HG03460 (cell line): ENCODE results near the gene RPS15A.
"Not testable (repeated sequence)": the region's sequence is repeated elsewhere in the genome, so short reads cannot be mapped to it uniquely, and the experiment has no call there.

Source experiments
- ATAC-seq: cut with Tn5 transposase; IDR thresholded peaks from one replicate; pipeline ENCODE4 v1.9.1; 2021; ENCODE audit not compliant: unreplicated experiment

The RPS15A gene

GRCh38 chr16:18757960-18758660, 32.0 kb downstream of the RPS15A start:
- ATAC-seq = peak; percentile 47

DNA sequence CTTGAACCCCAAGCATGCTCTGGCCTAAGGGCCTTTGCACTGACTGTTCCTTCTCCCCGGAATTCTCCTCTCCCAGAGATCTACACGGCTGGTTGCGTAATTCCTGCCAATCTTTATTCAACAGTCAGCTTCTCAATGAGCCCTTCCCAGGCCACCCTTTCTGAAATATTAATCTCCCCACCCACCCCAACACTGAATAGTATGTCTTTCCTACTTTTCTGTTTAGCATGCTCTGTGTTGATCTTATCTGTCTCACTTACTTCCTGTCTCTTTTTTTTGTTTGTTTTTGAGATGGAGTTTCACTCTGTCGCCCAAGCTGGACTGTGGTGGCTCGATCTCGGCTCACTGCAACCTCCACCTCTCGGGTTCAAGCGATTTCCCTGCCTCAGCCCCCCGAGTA, 33.5 kb downstream of the RPS15A start:
- ATAC-seq = not testable (repeated sequence)

DNA sequence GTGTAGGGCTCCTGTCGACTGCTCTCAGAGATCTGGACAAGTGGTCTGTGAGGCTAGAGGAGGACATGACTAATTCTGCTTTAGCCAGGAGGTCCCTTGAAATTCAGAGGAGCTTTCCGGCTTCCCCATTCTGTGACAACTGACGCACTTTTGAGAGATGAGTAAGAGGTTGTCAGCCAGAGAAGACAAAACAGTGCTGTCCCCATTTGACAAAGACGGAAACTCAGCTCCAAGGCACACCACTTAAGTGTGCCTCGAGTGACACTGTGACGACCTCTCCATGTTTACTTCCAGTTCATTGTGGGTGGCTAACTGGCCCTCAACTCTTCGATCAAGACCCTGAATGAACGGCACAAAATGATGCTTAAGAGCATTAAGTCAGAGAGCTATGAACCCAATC, 47.3 kb downstream of the RPS15A start:
- ATAC-seq = not testable (repeated sequence)

- not testable (repeated sequence) for ATAC-seq
Observed at GRCh38 chr16:18740027-18740426, 50.1 kb downstream of the RPS15A start.

DNA sequence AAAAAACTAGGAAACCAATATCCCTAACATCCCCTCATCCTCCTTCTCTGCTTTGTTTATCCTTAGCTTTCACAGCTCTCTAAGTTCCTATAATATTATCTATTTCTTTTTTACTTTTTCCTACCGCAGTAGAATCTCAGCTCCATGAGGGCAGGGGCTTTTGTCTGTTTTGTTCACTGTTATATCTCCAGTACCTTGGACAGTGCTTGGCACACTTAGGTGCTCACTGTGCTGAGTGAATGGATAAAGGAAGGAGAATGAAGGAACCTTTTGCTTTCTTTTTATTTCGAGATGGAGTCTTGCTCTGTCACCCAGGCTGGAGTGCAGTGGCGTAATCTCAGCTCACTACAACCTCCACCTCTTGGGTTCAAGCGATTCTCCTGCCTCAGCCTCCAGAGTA, 51.4 kb downstream of the RPS15A start:
- not testable (repeated sequence) for ATAC-seq

GRCh38 chr16:18734279-18734678, 55.9 kb downstream of the RPS15A start:
- ATAC-seq = not testable (repeated sequence)
